ENCODE results near the gene EVI5L. TPM values are rescaled to one million over a fixed set of nuclear protein-coding genes. Genes with fewer than 3 reads are reported as not detected.
A peak's percentile ranks its signal among the peaks of the same experiment; 100 is the strongest.

The EVI5L gene
- total and polyA plus RNA-seq, 2 of the 13 experiments (the other 11 are each of a cell fraction or from before 2014, with no cell fraction given): 1.7 to 2.4 TPM

DNA sequence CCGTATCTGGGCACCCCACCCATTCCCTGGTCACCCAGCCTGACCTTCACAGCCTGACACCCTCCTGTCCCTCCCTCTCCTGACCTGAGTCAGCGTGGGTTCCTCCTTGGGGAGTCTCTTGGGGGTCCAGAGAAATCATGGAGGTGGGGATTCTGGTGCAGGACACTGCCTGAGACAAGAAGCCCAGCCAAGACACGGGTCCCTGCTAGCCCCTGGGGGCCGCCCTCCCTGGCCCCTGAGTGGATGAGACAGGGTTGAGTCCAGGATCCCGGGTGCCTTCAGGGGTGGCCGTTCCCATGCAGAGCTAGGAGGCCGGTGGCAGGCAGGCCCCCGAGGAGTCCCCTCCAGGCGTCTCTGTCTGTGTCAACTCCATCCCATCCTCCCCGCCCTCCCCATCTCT lies 75.2 kb downstream of the EVI5L start:
- peaks cover 13% of the 10 kb centered on the region; the same call in 1 of the 2 replicates for H4K20me1 ChIP-seq (ENCODE audit: insufficient read depth, low read length)
- no peak for ATAC-seq
- no peak for DNase-seq (ENCODE audit: low spot score)
- FAIRE-seq: no peak
- H3K36me3 ChIP-seq (replicated peaks in 1 of 2; ENCODE audit: control insufficient read depth in 1 of 2, insufficient read depth in 2 of 2, low read length in 2 of 2): peaks cover under 1 to 21% of the 10 kb centered on the region in 2 experiments; a peak in 3 of 5 replicates
- no peaks in the 10 kb centered on the region for H3K9me3 ChIP-seq (ENCODE audit: low read length)
- no peak overlapping the region for H2AFZ ChIP-seq (ENCODE audit: low read length)
- no peaks in the 10 kb centered on the region; a peak in 1 of 5 replicates for H3K27me3 ChIP-seq (ENCODE audit: control insufficient read depth in 1 of 2, insufficient read depth in 2 of 2, low read length in 2 of 2)
- H3K9ac ChIP-seq (ENCODE audit: insufficient read depth, low read depth, low read length): peak overlapping the region; percentile 81
- in situ Hi-C loops (cut with HindIII; ENCODE audit: extremely low pct_ligation_motif_present, low pct_unique_long_range_greater_than_20kb) (no loop called here), intact Hi-C loops (cut with micrococcal nuclease; ENCODE audit: unreplicated experiment) (no loop called here)
- BruUV-seq (replicated peaks): no TSS peak
- H3K4me3 ChIP-seq (replicated peaks in 1 of 3; ENCODE audit: insufficient read depth in 1 of 3, low read depth in 2 of 3, low read length in 3 of 3): peak overlapping the region; percentile 90 to 100 (median 95); a peak in 5 of 6 replicates
- H3K4me2 ChIP-seq (ENCODE audit: low read depth, low read length): peak overlapping the region; percentile 99
- H3K4me1 ChIP-seq (ENCODE audit: insufficient read depth, low read length): peaks cover 43% of the 10 kb centered on the region
- ChIA-PET POLR2A (no interaction called here), CTCF (ENCODE audit: low intra/inter-chr PET ratio, low total read pairs) (no interaction called here)
- peaks cover 29% of the 10 kb centered on the region for H3K79me2 ChIP-seq (ENCODE audit: insufficient read depth, low read length)
- 82% methylated on average over 8 of the region's 10 CpGs for WGBS (ENCODE audit: low lambda C conversion rate)
- peak overlapping the region; percentile 71 for H3K27ac ChIP-seq (ENCODE audit: extremely low read length, insufficient read depth, low read length)
- TF ChIP-seq POLR2A (IDR thresholded peaks at IDR 0.05; ENCODE audit: insufficient read depth in 1 of 2, low read depth in 2 of 2, low read length in 2 of 2) (0 out of 4 replicates have a peak, but pooled peaks of 1 of the 2 experiments have one; percentile 8), SRY (CRISPR knock-in tag; IDR thresholded peaks at IDR 0.05) (0 out of 2 replicates have a peak, but pooled peaks have one; percentile 1), NFE2 (CRISPR knock-in tag; IDR thresholded peaks at IDR 0.05) (no peak), ZFP36L1 (CRISPR knock-in tag; IDR thresholded peaks at IDR 0.05) (no peak)

DNA sequence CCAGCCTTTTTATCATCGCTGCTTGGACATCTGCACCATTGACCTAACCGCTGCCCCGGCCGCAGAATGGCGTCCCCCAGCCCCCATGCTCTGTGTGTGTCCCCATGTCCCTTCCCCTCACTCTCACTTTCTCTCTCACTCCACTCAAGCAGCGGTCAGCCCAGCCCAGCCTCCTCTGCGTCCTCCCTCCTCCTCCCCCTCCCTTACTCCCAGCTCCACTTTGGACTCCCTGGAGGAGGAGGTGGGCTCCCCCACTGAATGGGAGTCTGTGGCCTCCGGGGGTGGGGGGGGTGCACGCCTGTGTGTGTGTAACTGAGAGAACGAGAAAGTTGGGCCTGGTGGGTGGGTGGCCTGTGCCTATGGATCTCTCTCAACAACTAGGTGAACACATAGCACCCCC lies 75.8 kb downstream of the EVI5L start:
- Histone ChIP-seq H3K4me3 (replicated peaks in 1 of 3; ENCODE audit: insufficient read depth in 1 of 3, low read depth in 2 of 3, low read length in 3 of 3) (no peak overlapping the region), H3K9me3 (ENCODE audit: low read length) (no peaks in the 10 kb centered on the region), H3K36me3 (replicated peaks in 1 of 2; ENCODE audit: control insufficient read depth in 1 of 2, insufficient read depth in 2 of 2, low read length in 2 of 2) (peaks cover 0 to 21% of the 10 kb centered on the region in 2 experiments; a peak in 3 of 5 replicates), H2AFZ (ENCODE audit: low read length) (no peak overlapping the region), H3K27me3 (ENCODE audit: control insufficient read depth in 1 of 2, insufficient read depth in 2 of 2, low read length in 2 of 2) (no peaks in the 10 kb centered on the region; a peak in 1 of 5 replicates), H3K4me2 (ENCODE audit: low read depth, low read length) (peak overlapping the region; percentile 99; the same call in 1 of the 2 replicates), H3K9ac (ENCODE audit: insufficient read depth, low read depth, low read length) (no peak overlapping the region), H3K79me2 (ENCODE audit: insufficient read depth, low read length) (peaks cover 29% of the 10 kb centered on the region), H3K4me1 (ENCODE audit: insufficient read depth, low read length) (peaks cover 43% of the 10 kb centered on the region), H4K20me1 (ENCODE audit: insufficient read depth, low read length) (peaks cover 13% of the 10 kb centered on the region; the same call in 1 of the 2 replicates), H3K27ac (ENCODE audit: extremely low read length, insufficient read depth, low read length) (no peak overlapping the region)
- BruUV-seq (replicated peaks): no TSS peak
- no peak for FAIRE-seq
- ATAC-seq: no peak
- intact Hi-C loops (cut with micrococcal nuclease; ENCODE audit: unreplicated experiment) (no loop called here), in situ Hi-C loops (cut with HindIII; ENCODE audit: extremely low pct_ligation_motif_present, low pct_unique_long_range_greater_than_20kb) (no loop called here)
- ChIA-PET CTCF (ENCODE audit: low intra/inter-chr PET ratio, low total read pairs) (no interaction called here), POLR2A (no interaction called here)
- 93% methylated on average over 10 of the region's 10 CpGs for WGBS (ENCODE audit: low lambda C conversion rate)
- TF ChIP-seq ZNF558 (CRISPR knock-in tag; IDR thresholded peaks at IDR 0.05; ENCODE audit: borderline replicate concordance) (no peak), ZNF580 (CRISPR knock-in tag; IDR thresholded peaks at IDR 0.05; ENCODE audit: borderline replicate concordance, low read depth) (no peak), ZNF549 (CRISPR knock-in tag; IDR thresholded peaks at IDR 0.05) (no peak), ETV6 (CRISPR knock-in tag; conservative IDR thresholded peaks at IDR 0.05) (no peak), ZMAT3 (CRISPR knock-in tag; conservative IDR thresholded peaks at IDR 0.05) (no peak), HES4 (CRISPR knock-in tag; IDR thresholded peaks at IDR 0.05; ENCODE audit: borderline replicate concordance) (no peak), ZFP1 (CRISPR knock-in tag; IDR thresholded peaks at IDR 0.05) (no peak), ZNF749 (CRISPR knock-in tag; IDR thresholded peaks at IDR 0.05; ENCODE audit: borderline replicate concordance) (no peak), ZNF143 (CRISPR knock-in tag; IDR thresholded peaks at IDR 0.05) (no peak), ZNF432 (CRISPR knock-in tag; IDR thresholded peaks at IDR 0.05; ENCODE audit: borderline replicate concordance) (no peak), TCF7L2 (IDR thresholded peaks at IDR 0.05; ENCODE audit: low read depth, low read length) (no peak), ZBTB1 (CRISPR knock-in tag; IDR thresholded peaks at IDR 0.05; ENCODE audit: borderline replicate concordance) (no peak), ZNF12 (CRISPR knock-in tag; IDR thresholded peaks at IDR 0.05) (no peak)
- no peak for DNase-seq (ENCODE audit: low spot score)
